Measurements from ENCODE around the gene CCNL1. TPM values are rescaled to one million over a fixed set of nuclear protein-coding genes. Genes with fewer than 3 reads are reported as not detected.

CCNL1 gene
- total and polyA plus RNA-seq, 2 donors (not counting 3 experiments of a cell fraction or from before 2014, with no cell fraction given), result 119 to 137 TPM

DNA sequence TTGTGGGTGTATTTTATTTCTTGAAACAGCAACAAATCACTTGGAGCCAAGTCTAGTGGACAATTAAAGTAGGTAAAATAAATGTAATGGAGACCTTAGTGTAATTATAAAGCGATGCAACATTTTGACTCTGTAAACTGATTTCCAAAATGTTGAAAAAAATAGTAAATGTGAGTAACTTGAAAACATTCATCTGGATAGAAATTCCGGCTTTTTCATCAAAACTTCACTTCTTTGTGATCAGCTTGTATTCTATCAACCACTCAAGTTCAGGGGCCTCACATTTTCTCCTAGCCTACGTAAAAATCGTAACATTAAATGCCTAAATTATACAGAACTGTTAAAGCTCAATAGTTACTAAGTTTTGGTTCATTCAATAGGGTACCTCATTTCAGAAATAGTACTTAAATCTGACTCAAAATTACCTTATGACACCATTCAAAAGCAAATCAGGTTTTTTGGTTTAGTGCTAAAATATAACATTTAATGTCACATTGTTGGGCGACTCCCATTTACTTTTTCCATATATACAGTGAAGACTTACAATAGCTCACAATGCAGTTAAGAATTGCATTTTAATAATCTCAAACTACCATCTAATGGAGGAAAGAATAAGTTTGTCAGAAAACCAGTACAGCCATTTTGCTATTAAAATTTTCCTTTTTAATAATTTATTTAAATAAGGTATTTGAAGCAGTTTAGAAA, 12.7 kb downstream of the CCNL1 start:
- Histone ChIP-seq H2AFZ (ENCODE audit: low read depth, low read length) (no peak overlapping the region), H3K9me3 (replicated peaks; ENCODE audit: control insufficient read depth, insufficient read depth, low read length) (no peaks in the 10 kb centered on the region), H3K4me2 (ENCODE audit: insufficient read depth, low read length) (no peak overlapping the region), H3K27ac (ENCODE audit: insufficient read depth, low read depth, low read length) (no peak overlapping the region), H4K20me1 (replicated peaks; ENCODE audit: control insufficient read depth, extremely low read depth, insufficient read depth, low read length) (peaks cover 3% of the 10 kb centered on the region), H3K27me3 (ENCODE audit: control insufficient read depth in 2 of 2, insufficient read depth in 2 of 2, low read length in 2 of 2) (no peaks in the 10 kb centered on the region), H3K4me1 (ENCODE audit: control insufficient read depth, extremely low read depth, insufficient read depth, low read length) (no peaks in the 10 kb centered on the region), H3K4me3 (replicated peaks in 1 of 3; ENCODE audit: insufficient read depth in 1 of 3, low read depth in 1 of 3, low read length in 3 of 3) (no peak overlapping the region), H3K36me3 (ENCODE audit: control insufficient read depth in 2 of 2, extremely low read depth in 1 of 2, insufficient read depth in 2 of 2, low read length in 2 of 2) (peaks cover 40 to 54% of the 10 kb centered on the region in 2 experiments), H3K9me1 (replicated peaks; ENCODE audit: control insufficient read depth, extremely low read depth, insufficient read depth, low read length) (no peaks in the 10 kb centered on the region), H3K79me2 (ENCODE audit: control insufficient read depth, insufficient read depth, low read length) (peaks cover 7% of the 10 kb centered on the region), H3K9ac (replicated peaks; ENCODE audit: extremely low read depth, insufficient read depth, low read length) (no peak overlapping the region)
- ChIA-PET CTCF (interaction anchor here (0.6 kb wide), 1 partner anchor 10 kb away, joined by 3 read pairs; no protein-coding TSS in a partner anchor), POLR2A (no interaction called here)
- intact Hi-C loops (cut with micrococcal nuclease) (no loop called here), dilution Hi-C loops (cut with MboI; ENCODE audit: extremely low pct_ligation_motif_present, low sequenced_read_pairs) (loop anchor here (25.0 kb wide), 1 partner anchor 460 kb away; no protein-coding TSS in a partner anchor)
- FAIRE-seq (no peak), DNase-seq (ENCODE audit: low read depth, low spot score) (no peak)
- BruUV-seq (replicated peaks), result no TSS peak
- TF ChIP-seq MYC (IDR thresholded peaks at IDR 0.05; ENCODE audit: low read depth, low read length), result no peak
- no peak for TF ChIP-seq EZH2 (IDR thresholded peaks at IDR 0.05; ENCODE audit: borderline replicate concordance, low read depth, low read length, severe bottlenecking)
- no peak for TF ChIP-seq POLR2AphosphoS5 (IDR thresholded peaks at IDR 0.05; ENCODE audit: insufficient read depth, low read depth, low read length)
- TF ChIP-seq FOS (IDR thresholded peaks at IDR 0.05; ENCODE audit: borderline replicate concordance, insufficient read depth, low read length), result no peak
- TF ChIP-seq, protein P1, sequence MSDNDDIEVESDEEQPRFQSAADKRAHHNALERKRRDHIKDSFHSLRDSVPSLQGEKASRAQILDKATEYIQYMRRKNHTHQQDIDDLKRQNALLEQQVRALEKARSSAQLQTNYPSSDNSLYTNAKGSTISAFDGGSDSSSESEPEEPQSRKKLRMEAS (IDR thresholded peaks at IDR 0.05; ENCODE audit: insufficient read depth, insufficient read length), result no peak
- TF ChIP-seq GATA2 (IDR thresholded peaks at IDR 0.05; ENCODE audit: insufficient read depth, insufficient read length, low read depth, low read length), result no peak
- no peak for TF ChIP-seq CTCF (IDR thresholded peaks at IDR 0.05; ENCODE audit: extremely low read depth in 1 of 2, insufficient read depth in 1 of 2, low read depth in 1 of 2, low read length in 2 of 2)
- TF ChIP-seq POLR2A (IDR thresholded peaks at IDR 0.05; ENCODE audit: low read depth, low read length), result no peak

Data from endothelial cell of umbilical vein (primary cell).